Stomach (tissue), 9 donors: ENCODE results near the gene KLHL15. TPM values are rescaled to one million over a fixed set of nuclear protein-coding genes. Genes with fewer than 3 reads are reported as not detected.

ENCODE experiments used
- DNase-seq, 2 donors: peaks; one replicate each; pipeline versions ENCODE4 v3.0.0 to v3.0.0-alpha.2; 2013 to 2019
- H3K27ac ChIP-seq, 5 donors: fragments of 200-600 bp in 4 of 5; sonication (generic) in 4 of 5; one replicate each; pipeline ENCODE4 v1.5.1; 2013 to 2019; ENCODE audit warnings: mild to moderate bottlenecking in 1 of 5, moderate library complexity in 1 of 5
- H3K27me3 ChIP-seq, 3 donors: fragments of 200-600 bp; sonication (generic); one replicate each; pipeline ENCODE4 v1.5.1; 2017 to 2019; ENCODE audit warnings: mixed run types in 1 of 3
- H3K36me3 ChIP-seq, 4 donors: fragments of 200-600 bp; sonication (generic); 1 replicate in 3 of 4; 2 replicates in 1 of 4; pipeline ENCODE4 v1.5.1; 2016 to 2019
- H3K4me1 ChIP-seq, 4 donors: fragments of 200-600 bp; sonication (generic); one replicate each; pipeline ENCODE4 v1.5.1; 2016 to 2019
- H3K4me3 ChIP-seq, 4 donors: fragments of 200-600 bp; sonication (generic) in 3 of 4; one replicate each; pipeline ENCODE4 v1.5.1; 2016 to 2019; ENCODE audit warnings: mild to moderate bottlenecking in 1 of 4
- H3K9me3 ChIP-seq, 4 donors: fragments of 200-600 bp; sonication (generic); one replicate each; pipeline ENCODE4 v1.5.1; 2016 to 2019
- EP300 ChIP-seq: sonication (generic); formaldehyde crosslinking; IDR thresholded peaks from one replicate; pipeline ENCODE4 v1.6.1; 2017; ENCODE audit warnings: antibody characterized with exemption
- POLR2A ChIP-seq, 4 donors: fragments of 450-650 bp; IDR thresholded peaks; one replicate each; pipeline ENCODE4 v1.6.1; 2016; ENCODE audit warnings: antibody characterized with exemption in 4 of 4, control low read depth in 2 of 4, mild to moderate bottlenecking in 1 of 4, moderate library complexity in 1 of 4
- POLR2AphosphoS5 ChIP-seq, 3 donors: sonication (generic); formaldehyde crosslinking; IDR thresholded peaks; one replicate each; pipeline ENCODE4 v1.6.1; 2016; ENCODE audit warnings: antibody characterized with exemption in 3 of 3
- WGBS, 5 donors: extraction: QIAGEN DNeasy Blood & Tissue Kit in 3 of 5; methylation state at CpG; one replicate each; pipeline versions ENCODE4 v1.1.5 to v1.1.7; 2013 to 2018; 5-methylcytosine and 5-hydroxymethylcytosine counted together
- intact Hi-C: fragments of 100-400 bp; cut with DNase I; formaldehyde crosslinking; loops from one replicate; pipeline ENCODE4 v1.15.1; 2023; ENCODE audit warnings: low total_unique reads
- polyA plus RNA-seq, 3 donors: library from polyadenylated mRNA; stranded (reverse); fragments of 200-250 nt; gene quantifications; one replicate each; pipeline ENCODE4 v1.2.3, GENCODE V29; 2013
- total RNA-seq, 5 donors: library from RNA; depleted of rRNA; stranded (reverse); fragments of >200 nt; gene quantifications; one replicate each; pipeline versions ENCODE4 v1.1.0 to v1.2.3, GENCODE V29; 2014 to 2016
- TF ChIP-seq, protein P1 (sequence below), 7 experiments: fragments of 450-650 bp in 4 of 7; fragments of 200-600 bp in 3 of 7; sonication (generic) in 3 of 7; IDR thresholded peaks; one replicate each; pipeline ENCODE4 v1.5.1; 2016 to 2019; ENCODE audit warnings: antibody characterized with exemption in 7 of 7, control low read depth in 2 of 7, mild to moderate bottlenecking in 1 of 7
- donor health status: healthy with polysubstance abuse.
- donor health status: Bipolar disorder and iron deficiency.
- donor health status: healthy.

The KLHL15 gene
- total and polyA plus RNA-seq, 8 donors: 1.1 to 41.3 (median 3.0) TPM

DNA sequence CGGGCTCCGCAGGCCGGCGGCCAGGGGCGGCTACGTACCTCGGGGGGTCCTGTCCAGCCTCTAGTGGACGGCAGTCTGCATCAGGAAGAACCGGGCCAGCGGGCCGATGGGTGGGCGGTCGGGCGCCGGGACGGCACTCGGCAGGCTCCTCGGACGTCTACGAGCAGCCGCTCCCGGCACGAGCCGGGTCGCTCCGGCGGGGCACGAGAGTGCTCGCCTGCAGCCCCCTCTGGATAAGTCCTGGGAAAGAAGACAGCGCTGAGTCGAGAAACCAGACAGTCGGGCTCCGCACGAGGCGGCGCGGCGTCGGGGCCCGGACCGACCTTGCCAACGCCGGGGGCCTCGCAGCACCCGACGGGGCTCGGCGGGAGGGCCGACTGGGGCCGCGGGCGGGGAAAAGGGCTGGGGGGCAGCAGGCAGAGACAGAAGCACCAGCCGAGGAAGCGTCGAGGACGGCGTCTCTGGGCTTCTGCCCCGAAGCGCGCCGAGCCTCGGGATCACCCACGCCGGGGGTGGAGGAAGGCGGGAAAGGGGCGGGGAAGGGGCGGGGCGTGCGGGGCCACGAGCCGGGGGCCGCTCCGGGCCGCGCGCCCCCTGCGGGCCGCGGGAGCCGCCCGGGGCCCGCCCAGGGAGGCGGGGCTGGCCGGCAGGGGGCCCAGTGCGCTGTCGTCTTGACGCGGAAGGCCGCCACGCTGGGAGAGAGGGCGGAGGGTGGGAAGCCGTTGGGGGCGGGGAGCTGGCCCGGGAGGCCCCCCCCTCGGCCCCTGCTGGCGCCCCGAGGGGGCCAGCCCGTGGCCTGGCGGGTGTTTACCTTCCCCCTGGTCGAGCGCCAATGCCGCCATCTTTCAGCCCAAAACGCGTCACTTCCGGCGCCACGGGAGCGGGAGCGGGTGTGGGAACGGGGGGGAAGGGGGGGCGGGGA lies 1.9 kb downstream of the KLHL15 start:
- Histone ChIP-seq H3K27ac (peak overlapping the region; percentile 94 to 99 (median 95)), H3K9me3 (no peaks in the 10 kb centered on the region), H3K27me3 (peaks cover 0 to 4% (median 0%) of the 10 kb centered on the region in 3 donors), H3K4me1 (peaks cover 0 to 9% (median 3%) of the 10 kb centered on the region in 4 donors), H3K4me3 (peak overlapping the region; percentile 67 to 77 (median 70)), H3K36me3 (no peaks in the 10 kb centered on the region)
- intact Hi-C loops: no loop called here
- TF ChIP-seq EP300 (no peak), POLR2AphosphoS5 (IDR thresholded peaks at IDR 0.05) (peak; percentile 85 to 93 (median 91)), POLR2A (IDR thresholded peaks at IDR 0.05) (peak in 1 of 4 donors; percentile 49)
- TF ChIP-seq, protein P1, sequence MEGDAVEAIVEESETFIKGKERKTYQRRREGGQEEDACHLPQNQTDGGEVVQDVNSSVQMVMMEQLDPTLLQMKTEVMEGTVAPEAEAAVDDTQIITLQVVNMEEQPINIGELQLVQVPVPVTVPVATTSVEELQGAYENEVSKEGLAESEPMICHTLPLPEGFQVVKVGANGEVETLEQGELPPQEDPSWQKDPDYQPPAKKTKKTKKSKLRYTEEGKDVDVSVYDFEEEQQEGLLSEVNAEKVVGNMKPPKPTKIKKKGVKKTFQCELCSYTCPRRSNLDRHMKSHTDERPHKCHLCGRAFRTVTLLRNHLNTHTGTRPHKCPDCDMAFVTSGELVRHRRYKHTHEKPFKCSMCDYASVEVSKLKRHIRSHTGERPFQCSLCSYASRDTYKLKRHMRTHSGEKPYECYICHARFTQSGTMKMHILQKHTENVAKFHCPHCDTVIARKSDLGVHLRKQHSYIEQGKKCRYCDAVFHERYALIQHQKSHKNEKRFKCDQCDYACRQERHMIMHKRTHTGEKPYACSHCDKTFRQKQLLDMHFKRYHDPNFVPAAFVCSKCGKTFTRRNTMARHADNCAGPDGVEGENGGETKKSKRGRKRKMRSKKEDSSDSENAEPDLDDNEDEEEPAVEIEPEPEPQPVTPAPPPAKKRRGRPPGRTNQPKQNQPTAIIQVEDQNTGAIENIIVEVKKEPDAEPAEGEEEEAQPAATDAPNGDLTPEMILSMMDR (IDR thresholded peaks at IDR 0.05): peak in 1 of 7 experiments; percentile 68
- WGBS, 5 donors: 0 to 40% (median 3%) methylated on average over 17 to 67 of the region's 111 CpGs
- peak; percentile 90 to 96 for DNase-seq

DNA sequence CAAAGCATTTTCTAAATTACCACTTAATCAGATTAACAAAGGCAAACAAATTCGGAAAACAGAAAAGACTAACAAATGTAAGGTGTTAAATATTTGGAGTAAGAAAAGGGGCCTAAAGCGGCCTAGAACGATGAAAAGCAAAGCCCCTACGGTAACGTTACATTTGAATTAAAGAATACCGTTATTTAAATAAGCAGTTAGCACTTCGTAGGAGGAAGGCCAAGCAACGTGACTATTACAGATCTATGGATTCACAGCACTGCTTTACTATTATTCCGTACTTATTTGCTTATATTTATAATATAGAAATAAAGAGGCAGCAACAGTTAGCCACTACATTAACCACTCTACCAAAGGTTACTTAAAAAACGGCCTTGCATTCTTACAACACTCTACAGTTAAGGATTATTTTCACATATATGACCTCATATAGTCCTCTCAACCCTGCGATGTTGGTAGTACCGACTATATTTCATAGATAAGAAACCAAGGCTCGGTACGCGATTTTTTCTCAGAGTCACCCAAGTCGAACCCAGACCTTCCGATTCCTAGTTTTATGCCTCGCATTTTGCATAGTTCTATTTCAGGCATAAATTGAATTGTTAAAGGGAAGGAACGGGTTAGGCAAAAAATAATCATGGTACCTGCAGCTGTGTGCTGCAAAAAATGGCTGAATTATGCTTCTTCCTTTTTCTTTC lies 2.9 kb downstream of the KLHL15 start:
- Histone ChIP-seq H3K27me3 (peaks cover 0 to 4% (median 0%) of the 10 kb centered on the region in 3 donors), H3K36me3 (no peaks in the 10 kb centered on the region), H3K4me1 (peaks cover 0 to 18% (median 4%) of the 10 kb centered on the region in 4 donors), H3K4me3 (peak overlapping the region; percentile 67 to 77 (median 70)), H3K9me3 (no peaks in the 10 kb centered on the region), H3K27ac (peak overlapping the region; percentile 94 to 99 (median 95))
- peak in 1 of 2 donors; percentile 32 for DNase-seq
- WGBS, 5 donors: 1 to 40% (median 8%) methylated on average over 19 of the region's 19 CpGs
- TF ChIP-seq POLR2AphosphoS5 (IDR thresholded peaks at IDR 0.05) (no peak), EP300 (no peak), POLR2A (IDR thresholded peaks at IDR 0.05) (no peak)
- TF ChIP-seq, protein P1 (IDR thresholded peaks at IDR 0.05): no peak
- intact Hi-C loops: no loop called here

DNA sequence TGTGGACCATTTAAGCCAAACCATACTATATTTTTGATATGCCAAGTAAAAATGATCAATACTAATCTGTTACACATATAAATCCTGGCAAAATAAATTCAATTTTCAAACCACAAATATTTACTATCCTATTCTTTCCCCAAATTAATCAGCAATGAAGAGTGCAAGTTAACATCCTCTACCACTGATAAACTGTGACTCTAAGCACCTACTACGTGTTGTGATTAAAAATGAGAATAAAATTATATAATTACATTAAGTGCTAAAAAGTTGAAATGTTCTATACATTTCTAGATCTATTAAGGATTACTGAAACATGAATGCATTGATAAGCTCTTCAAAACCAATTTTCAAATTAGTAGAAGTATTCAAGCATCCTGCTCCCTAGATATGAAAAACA lies 3.4 kb downstream of the KLHL15 start:
- peak overlapping the region in 2 of 5 donors; percentile 94 to 99 for H3K27ac ChIP-seq
- intact Hi-C loops: no loop called here
- no peaks in the 10 kb centered on the region for H3K36me3 ChIP-seq
- WGBS, 5 donors: 0 to 33% (median 14%) methylated on average over 1 of the region's 1 CpG
- H3K9me3 ChIP-seq: no peaks in the 10 kb centered on the region
- H3K4me3 ChIP-seq: peak overlapping the region; percentile 67 to 77 (median 70)
- no peak for TF ChIP-seq EP300
- no peak for TF ChIP-seq POLR2AphosphoS5 (IDR thresholded peaks at IDR 0.05)
- TF ChIP-seq, protein P1 (IDR thresholded peaks at IDR 0.05): no peak
- TF ChIP-seq POLR2A (IDR thresholded peaks at IDR 0.05): no peak
- H3K27me3 ChIP-seq: peaks cover 0 to 4% (median 0%) of the 10 kb centered on the region in 3 donors
- no peak for DNase-seq
- peaks cover 0 to 23% (median 4%) of the 10 kb centered on the region in 4 donors for H3K4me1 ChIP-seq

DNA sequence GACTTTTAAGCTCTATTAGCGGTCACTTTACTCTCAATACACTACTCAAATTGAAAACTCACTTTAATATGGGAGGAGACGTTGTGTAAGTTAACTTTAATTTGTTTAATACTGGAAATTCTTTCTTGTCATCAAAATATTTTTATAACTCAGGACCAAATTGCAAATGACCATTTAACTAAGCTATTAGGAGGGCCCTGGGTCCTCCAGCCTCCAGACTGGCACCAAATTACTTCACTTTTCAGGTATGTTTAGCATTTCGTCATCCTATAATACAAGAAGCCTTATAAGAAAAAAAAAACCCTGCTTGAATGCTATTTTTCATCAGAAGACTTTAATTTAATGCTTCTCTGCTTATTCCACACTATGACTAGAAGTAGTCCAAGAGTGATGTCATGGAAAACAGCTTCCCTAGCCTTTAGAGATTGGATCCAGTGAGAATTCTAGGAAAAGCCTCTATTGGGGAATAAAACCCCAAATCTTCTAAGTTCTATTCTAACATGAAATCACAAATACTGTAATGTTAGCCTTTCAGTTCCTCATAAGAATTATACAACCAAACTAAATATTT lies 6.6 kb downstream of the KLHL15 start:
- Histone ChIP-seq H3K27ac (peak overlapping the region in 1 of 5 donors; percentile 61), H3K4me3 (no peak overlapping the region), H3K9me3 (no peaks in the 10 kb centered on the region), H3K27me3 (peaks cover 0 to 4% (median 0%) of the 10 kb centered on the region in 3 donors), H3K36me3 (no peaks in the 10 kb centered on the region), H3K4me1 (peaks cover 0 to 23% (median 4%) of the 10 kb centered on the region in 4 donors)
- DNase-seq: peak in 1 of 2 donors; percentile 41
- TF ChIP-seq EP300 (no peak), POLR2A (IDR thresholded peaks at IDR 0.05) (no peak), POLR2AphosphoS5 (IDR thresholded peaks at IDR 0.05) (no peak)
- TF ChIP-seq, protein P1 (IDR thresholded peaks at IDR 0.05): no peak
- intact Hi-C loops: no loop called here
- 53 to 82% (median 67%) methylated on average over 3 of the region's 3 CpGs for WGBS, 5 donors
